Right hindlimb (tissue), 1 donor: Measurements from ENCODE around the gene KIF7.

Experiments
- DNase-seq: peaks from one replicate; pipeline ENCODE4 v3.0.0-alpha.2; 2018

KIF7 gene

GRCh38 chr15:89668171-89668570, 12.9 kb upstream of the KIF7 start:
- no peak for DNase-seq

DNA sequence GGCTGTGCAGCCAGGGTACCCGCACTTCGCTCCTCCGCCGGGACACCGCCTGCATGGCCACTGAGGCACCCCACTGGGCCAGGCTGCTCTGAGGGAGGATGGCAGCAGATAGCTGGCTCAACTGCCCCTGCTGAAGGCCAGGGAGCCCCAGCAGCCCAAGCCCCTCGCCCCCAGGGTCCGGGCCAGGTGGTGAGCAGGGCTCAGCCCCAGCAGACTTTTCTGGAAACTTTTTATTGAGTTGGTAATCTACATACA, 12.4 kb upstream of the KIF7 start:
- DNase-seq: no peak

- no peak for DNase-seq
Observed at GRCh38 chr15:89666858-89667705, 11.8 kb upstream of the KIF7 start.

GRCh38 chr15:89666184-89666857, 11.1 kb upstream of the KIF7 start:
- no peak for DNase-seq

GRCh38 chr15:89665449-89666181, 10.3 kb upstream of the KIF7 start:
- peak; percentile 84 for DNase-seq

- no peak for DNase-seq
Observed at GRCh38 chr15:89664441-89665350, 9.4 kb upstream of the KIF7 start.

- DNase-seq: peak; percentile 80
Observed at GRCh38 chr15:89662893-89663626, 7.8 kb upstream of the KIF7 start.

DNA sequence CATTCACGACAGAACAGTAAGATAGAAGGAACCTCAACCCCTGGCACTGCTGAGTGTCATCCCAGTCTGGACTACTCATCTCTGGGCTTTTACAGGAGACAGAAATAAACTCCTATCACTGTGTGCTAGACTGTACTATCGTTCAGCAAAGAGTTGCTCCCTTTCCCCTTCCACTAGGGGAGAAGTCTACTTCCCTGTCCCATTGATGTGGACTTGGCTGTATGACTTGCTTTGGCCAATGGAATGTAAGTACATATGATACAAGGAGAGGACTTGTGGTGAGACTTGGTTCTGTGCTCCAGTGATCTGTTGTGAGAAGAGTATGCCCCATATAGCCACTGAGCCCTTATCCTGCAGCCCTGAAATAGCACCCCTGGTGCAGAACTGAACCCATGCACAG, 5.3 kb upstream of the KIF7 start:
- no peak for DNase-seq

GRCh38 chr15:89659295-89659694, 4.0 kb upstream of the KIF7 start:
- DNase-seq: no peak

DNA sequence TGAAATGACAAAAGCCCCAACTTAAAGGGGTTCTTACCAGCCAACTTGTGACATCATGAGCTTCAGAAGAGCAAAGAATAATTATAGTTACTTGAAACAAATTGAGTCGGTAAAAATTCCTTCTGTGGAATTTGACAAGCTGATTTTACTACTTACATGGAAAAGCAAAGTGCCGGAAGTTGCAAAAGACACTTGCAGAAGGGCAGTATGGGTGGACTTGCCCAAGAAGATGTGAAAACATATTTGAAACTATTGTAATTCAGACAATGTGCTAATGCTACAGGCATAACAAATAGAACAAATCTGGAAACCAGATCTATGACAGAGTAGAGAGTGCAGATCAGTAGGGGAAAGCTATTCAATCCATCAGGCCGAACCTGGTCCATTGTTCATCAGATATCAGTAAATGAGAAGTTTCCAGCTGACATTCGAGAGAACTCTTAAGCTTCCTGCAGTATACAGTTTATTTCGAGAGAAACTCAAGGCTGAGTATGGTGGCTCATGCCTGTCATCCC, 2.5 kb upstream of the KIF7 start:
- no peak for DNase-seq

DNA sequence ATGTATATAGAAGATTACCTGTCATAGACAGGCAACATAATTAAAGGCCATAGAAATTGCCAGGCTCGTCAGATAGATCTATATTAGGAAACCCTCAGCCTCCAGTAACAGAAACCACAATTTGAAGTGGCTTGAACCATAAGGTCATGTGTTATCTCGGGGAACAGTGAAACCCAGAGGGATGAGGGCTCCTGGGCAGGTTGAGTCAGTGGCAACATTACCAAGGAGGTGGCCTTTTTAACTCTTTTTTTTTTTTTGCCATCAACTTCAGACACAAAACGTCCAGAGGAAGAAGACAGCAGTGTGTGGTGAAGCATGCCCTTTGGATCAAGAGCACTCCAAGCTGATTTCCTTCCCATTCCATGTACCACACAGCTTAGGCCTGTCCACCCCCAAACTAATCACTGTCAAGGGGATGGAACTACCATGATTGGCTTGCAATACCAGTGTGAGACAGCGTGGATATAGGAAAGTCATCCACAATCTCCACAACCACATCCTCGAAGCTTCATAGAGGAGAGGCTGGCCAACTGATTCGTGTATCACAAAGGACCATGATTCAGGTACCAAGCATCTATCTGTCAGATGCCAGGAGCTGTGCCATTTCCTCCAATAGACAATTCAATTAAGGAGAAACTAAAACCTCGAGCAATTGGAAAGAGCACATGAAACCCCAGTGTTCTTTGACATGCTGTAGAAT, 999 bp upstream of the KIF7 start:
- DNase-seq: no peak

- DNase-seq: no peak
Observed at GRCh38 chr15:89654301-89654761, 936 bp downstream of the KIF7 start.

GRCh38 chr15:89653578-89653977, 1.7 kb downstream of the KIF7 start:
- no peak for DNase-seq

- DNase-seq: no peak
Observed at GRCh38 chr15:89652666-89653065, 2.6 kb downstream of the KIF7 start.

GRCh38 chr15:89652131-89652530, 3.1 kb downstream of the KIF7 start:
- no peak for DNase-seq

DNA sequence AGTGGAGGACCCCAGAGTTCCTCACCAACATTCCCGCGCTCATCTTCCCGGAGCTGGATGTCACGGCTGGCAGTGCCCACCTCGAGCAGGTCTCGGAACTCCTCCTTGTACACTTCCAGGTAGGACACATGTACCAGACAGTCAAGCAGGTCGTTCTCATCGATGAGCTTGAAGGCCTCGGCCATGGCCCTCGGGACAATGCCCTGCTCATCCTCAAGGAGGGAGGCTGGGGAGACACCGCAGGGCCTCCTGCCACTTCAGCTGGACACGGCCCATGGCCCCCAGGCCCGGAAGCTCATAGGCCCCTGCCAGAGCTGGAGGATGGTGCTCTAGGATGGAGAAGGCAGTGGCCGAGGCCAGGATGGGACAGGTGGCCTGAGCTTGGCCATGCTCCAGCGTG, 5.6 kb downstream of the KIF7 start:
- no peak for DNase-seq

DNA sequence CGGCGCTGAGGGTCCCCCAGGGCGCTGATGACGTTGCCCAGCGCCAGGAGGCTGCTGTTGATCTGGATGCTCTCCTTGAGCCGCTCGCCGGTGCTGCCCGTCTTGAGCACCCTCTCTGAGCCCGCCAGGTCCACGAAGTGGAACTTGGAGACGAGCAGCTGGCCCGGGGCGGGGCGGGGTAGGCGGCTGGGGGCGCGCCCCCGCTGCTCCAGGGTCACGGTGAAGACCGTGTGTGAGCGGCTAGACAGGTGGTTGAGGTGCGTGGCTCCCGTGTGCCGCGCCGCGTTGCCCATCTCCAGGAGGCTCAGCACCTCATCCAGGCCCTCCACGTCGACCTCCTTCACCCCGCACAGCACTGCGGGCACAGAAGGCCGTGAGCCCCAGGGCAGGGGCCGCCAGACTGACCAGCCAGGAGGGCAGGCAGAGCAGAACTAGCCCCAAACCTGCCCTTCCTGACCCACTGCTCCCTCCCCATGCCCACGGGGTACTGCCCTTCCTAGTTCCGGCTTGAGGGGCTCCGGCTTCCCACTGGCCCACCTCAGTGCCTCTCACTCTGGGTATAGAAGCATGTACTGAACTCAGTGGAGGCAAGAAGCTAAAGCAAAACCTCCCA, 6.1 kb downstream of the KIF7 start:
- no peak for DNase-seq

DNA sequence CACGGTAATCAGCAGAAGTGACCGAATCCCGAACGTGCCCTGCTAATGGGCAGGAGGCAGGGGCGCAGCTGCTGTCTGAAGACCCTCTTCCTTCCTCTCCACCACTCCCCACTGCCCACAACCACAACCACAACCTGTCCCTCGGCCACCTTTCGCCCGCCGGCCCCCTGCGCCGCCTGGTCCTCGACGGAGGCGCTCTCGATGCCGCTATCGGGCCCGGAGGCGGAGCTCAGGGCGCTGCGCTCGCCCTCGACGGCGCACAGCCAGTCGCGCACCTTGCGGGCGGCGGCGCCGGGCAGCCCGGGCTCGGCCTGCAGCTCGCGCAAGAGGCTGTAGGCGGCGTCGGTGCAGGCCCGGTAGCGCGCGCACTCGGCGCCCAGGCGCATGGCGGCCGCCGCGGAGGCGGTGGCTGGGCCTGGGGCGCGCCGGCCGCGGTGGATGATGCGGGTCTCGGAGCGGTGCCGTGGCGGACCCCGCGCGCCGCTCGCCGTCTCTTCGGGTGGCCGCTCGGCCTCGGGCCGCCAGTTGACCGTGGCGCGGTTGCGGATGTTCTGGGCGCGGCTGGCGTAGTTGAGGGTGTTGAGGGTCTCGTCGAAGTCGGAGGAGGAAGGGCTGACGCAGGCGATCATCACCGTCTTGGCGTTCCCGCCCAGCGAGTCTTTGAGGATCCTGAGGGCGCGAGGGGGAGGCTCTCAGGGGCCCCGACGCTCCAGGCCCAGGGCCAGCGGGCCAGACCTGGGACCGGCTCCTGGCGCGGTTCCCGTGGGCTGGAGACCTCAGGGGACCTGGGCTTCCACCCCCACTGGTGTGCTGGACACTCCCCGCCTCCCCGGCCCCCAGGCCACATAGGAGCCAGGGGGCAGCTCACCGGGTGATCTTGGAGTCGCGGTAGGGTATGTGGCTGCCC, 6.9 kb downstream of the KIF7 start:
- DNase-seq: no peak

GRCh38 chr15:89647191-89647851, 7.9 kb downstream of the KIF7 start:
- DNase-seq: peak; percentile 80
